HG03095 (cell line): Measurements from ENCODE around the gene RNF123.
"Not testable (repeated sequence)": the region's sequence is repeated elsewhere in the genome, so short reads cannot be mapped to it uniquely, and the experiment has no call there.

Experiments
- ATAC-seq: cut with Tn5 transposase; IDR thresholded peaks from one replicate; pipeline ENCODE4 v1.9.1; 2021; ENCODE audit warnings: moderate library complexity; ENCODE audit not compliant: unreplicated experiment

Gene RNF123

GRCh38 chr3:49675912-49676311 is 13.4 kb upstream of the RNF123 start:
- no peak for ATAC-seq

DNA sequence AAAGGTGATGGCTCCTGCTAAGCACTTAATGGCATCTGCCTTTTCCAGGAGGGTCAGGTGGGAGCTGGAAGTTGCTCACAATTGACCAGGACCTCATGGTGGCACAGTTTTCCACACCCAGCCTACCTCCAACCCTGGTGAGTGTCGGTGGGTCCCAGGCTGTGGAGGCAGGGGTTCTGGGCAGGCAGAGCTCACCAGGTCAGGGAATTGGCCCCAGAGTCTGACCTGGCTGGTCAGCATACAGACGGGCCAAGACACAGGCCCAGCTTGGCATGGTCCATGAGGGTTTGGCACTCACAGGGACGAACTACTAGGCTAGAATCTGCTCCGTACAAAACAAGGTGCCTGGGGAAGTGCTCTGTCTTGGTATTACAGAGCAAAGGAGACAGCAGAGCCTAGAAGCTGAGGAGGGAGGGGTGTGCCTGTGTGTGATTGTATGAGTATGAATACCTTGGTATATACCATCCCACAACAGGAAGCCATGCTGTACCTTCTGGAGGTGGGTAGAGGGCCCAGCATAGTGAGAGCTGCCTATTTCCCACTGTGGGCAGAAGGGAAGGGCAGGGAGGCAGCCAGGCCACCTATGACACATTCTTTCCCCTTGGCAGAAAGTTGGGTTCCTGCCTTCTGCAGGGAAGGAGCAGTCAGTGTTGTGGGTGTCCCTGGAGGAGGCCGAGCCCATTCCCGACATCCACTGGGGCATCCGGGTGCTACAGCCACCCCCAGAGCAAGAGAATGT is 8.7 kb upstream of the RNF123 start:
- ATAC-seq, result no peak

GRCh38 chr3:49681232-49681522 is 8.2 kb upstream of the RNF123 start:
- no peak for ATAC-seq

DNA sequence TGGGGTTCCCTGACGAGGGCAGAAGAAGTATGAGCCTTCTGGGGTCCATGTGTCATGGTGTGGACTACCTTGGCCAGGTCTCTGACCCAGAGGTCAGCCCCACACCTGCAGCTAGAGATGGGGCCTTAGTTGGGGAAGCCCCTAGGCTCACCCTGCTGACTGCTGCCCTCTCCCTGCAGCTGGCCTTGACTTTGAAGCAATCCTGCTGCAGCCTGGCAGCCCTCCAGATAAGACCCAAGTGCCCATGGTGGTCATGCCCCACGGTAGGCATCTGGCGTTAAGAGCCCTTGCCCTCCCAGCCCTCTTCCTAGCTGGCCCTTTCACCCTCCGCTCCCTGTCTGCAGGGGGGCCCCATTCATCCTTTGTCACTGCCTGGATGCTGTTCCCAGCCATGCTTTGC is 7.8 kb upstream of the RNF123 start:
- no peak for ATAC-seq

DNA sequence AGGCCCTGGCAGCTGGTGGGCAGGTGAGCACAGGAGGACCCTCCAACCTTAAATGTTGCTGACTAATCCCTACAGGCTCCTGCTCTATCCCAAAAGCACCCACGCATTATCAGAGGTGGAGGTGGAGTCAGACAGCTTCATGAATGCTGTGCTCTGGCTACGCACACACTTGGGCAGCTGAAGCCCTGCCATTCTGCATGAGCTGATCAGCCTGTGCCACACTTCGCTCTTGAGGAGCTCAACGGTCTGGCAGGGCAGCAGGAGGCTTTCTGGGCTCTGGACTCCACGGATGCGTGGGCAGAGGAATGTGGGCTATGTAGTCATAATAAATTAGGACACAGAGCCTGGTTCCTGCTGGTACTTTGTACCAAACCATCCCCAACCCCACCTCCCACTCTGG is 6.2 kb upstream of the RNF123 start:
- ATAC-seq, result no peak

GRCh38 chr3:49684453-49684852 is 4.9 kb upstream of the RNF123 start:
- not testable (repeated sequence) for ATAC-seq

GRCh38 chr3:49685103-49685502 is 4.3 kb upstream of the RNF123 start:
- not testable (repeated sequence) for ATAC-seq

GRCh38 chr3:49685846-49686245 is 3.5 kb upstream of the RNF123 start:
- not testable (repeated sequence) for ATAC-seq

DNA sequence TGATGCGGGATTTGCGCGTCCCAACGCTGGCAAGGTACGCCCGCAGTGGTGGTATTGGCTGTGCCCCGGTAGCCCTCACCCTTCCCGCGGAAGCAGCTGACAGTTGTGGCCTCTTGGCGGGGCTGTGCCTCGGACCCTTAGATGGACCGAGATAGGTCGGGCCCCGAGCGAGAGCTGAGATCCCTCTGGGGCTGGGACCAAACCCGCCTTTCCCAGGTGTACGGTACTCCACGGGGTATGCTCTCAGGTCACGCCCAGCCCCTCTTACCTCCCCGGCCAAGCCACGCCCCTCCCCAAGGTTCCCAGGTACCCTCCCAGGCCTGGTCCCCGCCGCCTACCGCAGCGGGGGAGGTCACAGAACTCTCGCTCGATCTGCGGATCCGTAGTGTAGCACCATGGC is 3.0 kb upstream of the RNF123 start:
- not testable (repeated sequence) for ATAC-seq

GRCh38 chr3:49686769-49687423 is 2.5 kb upstream of the RNF123 start:
- not testable (repeated sequence) for ATAC-seq

- not testable (repeated sequence) for ATAC-seq
Observed at GRCh38 chr3:49687424-49687795, 1.9 kb upstream of the RNF123 start.

- ATAC-seq, result not testable (repeated sequence)
Observed at GRCh38 chr3:49688338-49689045, 865 bp upstream of the RNF123 start.

DNA sequence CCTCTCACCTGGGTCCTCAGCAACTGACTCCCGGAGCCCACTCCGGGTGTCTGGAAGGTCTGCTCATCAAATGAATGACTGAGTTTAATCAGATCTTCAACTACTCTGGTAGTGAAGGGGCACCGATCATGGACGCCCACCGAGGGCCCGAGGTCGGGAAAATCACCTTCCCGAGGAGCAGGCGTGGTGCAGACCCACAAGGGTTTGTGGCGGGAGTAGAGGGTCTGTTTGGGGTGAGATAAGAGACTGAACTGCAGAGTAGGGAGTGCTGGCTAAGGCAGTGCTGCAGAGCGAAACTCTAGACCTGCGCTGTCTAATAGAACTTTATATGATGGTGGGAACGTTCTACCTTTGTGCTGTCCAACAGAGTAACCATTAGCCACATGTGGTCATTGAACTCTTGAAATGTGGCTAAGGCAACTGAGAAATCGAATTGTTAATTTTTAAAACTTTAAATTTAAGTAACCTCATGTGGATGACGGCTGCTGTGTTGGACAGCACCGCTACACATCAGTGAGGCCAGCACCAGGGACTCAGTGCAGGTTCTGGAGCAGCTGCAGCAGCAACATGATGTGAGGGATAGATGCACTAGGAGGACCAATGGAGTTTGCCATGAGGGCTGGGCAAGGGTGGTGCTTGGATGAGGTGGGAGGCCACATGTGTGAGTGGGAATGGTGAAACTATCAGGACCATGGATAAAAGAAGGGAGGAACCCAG is 709 bp downstream of the RNF123 start:
- ATAC-seq, result not testable (repeated sequence)

- not testable (repeated sequence) for ATAC-seq
Observed at GRCh38 chr3:49690856-49691255, 1.5 kb downstream of the RNF123 start.

DNA sequence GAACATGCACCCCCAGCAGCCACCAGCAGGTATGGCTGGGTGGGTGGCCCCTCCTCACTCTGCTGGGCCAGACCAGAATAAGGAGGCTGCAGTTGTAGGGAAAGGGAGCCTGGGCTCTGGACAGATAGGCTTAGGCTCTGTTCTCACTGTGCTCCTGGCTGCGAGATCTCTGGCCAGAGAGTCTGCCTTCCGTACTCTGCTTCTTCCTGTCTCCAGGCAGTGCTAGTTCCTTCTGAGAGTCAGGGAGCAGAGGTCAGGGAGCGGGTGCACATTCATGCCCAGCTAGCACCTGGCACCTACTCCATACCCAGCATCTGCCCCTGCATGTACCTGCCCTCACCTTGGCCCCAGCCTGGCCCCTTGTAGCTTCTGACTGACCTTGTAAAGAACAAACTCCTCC is 2.1 kb downstream of the RNF123 start:
- ATAC-seq, result not testable (repeated sequence)

- ATAC-seq, result not testable (repeated sequence)
Observed at GRCh38 chr3:49694409-49695070, 5.2 kb downstream of the RNF123 start.

DNA sequence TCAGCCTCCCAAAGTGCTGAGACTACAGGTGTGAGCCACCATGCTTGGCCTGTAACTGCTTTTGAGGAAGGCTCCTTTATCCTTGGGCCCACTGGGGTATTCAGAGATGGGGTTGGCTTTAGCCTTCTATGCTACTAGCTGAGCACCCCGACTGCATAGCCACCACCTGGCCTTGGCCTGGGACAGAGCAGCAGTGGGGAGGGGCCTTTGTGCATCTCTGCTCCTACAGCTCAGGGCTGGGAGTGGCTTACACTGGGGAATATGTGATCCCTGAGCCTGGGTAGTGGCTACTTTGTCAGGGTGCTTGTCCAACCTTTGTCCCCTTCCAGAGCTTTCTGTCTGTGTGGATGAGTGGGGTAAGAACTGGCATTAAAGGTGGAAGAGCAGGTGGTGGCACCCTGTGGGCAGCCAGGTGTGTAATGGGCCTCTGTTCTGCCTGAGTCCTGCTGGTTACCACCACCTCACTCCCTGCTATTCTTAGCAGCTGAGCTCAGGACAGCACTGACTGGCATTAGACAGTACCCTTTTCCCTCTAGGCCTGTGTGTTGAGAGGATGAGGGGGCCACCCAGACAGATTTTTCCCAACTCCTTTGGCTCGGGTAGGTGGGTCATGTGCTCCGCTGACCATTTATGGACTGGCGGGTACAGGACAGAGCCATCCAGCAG is 6.1 kb downstream of the RNF123 start:
- not testable (repeated sequence) for ATAC-seq

GRCh38 chr3:49699281-49699979 is 10.1 kb downstream of the RNF123 start:
- ATAC-seq, result no peak

DNA sequence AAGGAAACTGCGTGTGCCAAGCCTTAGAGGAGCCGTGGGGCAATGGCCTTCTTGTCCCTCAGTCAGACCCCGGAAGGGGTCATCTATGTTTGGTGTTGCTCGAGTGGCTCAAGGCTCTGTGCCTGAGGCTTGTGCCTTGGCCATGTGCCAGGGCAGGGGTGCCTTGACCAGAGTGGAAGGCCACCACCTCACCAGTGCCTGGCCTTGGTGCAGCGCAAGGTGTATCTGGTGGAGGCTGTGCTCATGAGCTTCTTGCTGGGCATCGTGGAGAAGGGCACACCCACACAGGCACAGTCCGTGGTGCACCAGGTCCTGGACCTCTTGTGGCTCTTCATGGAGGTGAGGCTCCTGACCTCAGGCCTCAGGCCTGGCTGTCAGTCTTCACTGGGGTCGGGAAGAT is 10.7 kb downstream of the RNF123 start:
- ATAC-seq, result no peak
